Measurements from ENCODE around the gene P2RY13.

P2RY13 gene

GRCh38 chr3:151281671-151282324 lies 47.6 kb downstream of the P2RY13 start:
- H3K27ac ChIP-seq = no peak overlapping the region
- TF ChIP-seq CTCF (conservative IDR thresholded peaks at IDR 0.05) = no peak
- TF ChIP-seq ZFX (IDR thresholded peaks at IDR 0.05) = no peak

GRCh38 chr3:151278230-151278629 lies 51.1 kb downstream of the P2RY13 start, which contains the start of gene P2RY14:
Gene P2RY14 (minus strand): TSS chr3:151278542. CDS start chr3:151214316, 64,226 bp downstream.
- TF ChIP-seq CTCF (conservative IDR thresholded peaks at IDR 0.05) = no peak
- TF ChIP-seq ZFX (IDR thresholded peaks at IDR 0.05) = no peak
- H3K27ac ChIP-seq = no peak within 1 kb of the TSS

DNA sequence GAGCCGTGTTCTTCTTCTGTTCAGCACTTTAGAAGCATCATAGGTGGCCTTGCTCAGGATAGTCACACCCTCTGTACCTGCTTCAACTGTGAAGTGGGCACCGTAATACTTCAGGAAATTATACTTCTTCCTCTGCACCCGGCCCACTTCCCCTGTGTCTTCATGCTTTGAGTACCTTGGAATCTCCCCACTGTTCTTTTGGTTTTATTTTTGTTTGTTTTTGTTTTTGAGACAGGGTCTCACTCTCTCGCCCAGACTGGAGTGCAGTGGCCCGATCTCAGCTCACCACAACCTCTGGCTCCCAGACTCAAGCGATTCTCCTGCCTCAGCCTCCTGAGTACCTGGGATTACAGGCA lies 52.7 kb downstream of the P2RY13 start:
- TF ChIP-seq ZFX (IDR thresholded peaks at IDR 0.05) (no peak), CTCF (conservative IDR thresholded peaks at IDR 0.05) (no peak)
- H3K27ac ChIP-seq = no peak overlapping the region
